ENCODE results near the gene IRAK3. TPM values are rescaled to one million over a fixed set of nuclear protein-coding genes. Genes with fewer than 3 reads are reported as not detected.

Gene IRAK3
- total RNA-seq, 1 donor from 2014 or later = 0.02 TPM

DNA sequence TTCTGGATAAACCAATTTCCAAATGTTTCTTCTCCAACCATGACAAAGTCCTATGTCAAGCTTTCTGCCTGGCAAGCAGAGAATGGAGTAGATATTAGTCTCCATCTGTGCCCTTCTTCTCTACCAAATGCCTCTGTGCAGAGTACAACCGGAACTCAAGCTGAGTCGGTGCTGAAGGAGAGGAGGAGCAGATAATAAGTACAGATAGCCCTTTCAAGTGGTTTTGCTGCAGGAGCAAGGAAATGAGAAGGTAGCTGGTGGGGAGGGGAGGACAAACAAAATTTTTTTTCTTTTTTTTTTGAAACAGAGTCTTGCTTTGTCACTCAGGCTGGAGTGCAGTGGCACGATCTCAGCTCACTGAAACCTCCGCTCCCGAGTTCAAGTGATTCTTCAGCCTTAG is 99.1 kb downstream of the IRAK3 start:
- Mint-ChIP-seq H3K36me3 (ENCODE audit: insufficient read depth) (no peaks in the 10 kb centered on the region), H3K4me1 (ENCODE audit: low read depth) (no peaks in the 10 kb centered on the region), H3K4me3 (ENCODE audit: low read depth) (no peak overlapping the region), H3K27ac (no peak overlapping the region), H3K9me3 (ENCODE audit: low read depth) (peaks cover 3% of the 10 kb centered on the region), H3K27me3 (peaks cover 2% of the 10 kb centered on the region)
- TF ChIP-seq, protein P1, sequence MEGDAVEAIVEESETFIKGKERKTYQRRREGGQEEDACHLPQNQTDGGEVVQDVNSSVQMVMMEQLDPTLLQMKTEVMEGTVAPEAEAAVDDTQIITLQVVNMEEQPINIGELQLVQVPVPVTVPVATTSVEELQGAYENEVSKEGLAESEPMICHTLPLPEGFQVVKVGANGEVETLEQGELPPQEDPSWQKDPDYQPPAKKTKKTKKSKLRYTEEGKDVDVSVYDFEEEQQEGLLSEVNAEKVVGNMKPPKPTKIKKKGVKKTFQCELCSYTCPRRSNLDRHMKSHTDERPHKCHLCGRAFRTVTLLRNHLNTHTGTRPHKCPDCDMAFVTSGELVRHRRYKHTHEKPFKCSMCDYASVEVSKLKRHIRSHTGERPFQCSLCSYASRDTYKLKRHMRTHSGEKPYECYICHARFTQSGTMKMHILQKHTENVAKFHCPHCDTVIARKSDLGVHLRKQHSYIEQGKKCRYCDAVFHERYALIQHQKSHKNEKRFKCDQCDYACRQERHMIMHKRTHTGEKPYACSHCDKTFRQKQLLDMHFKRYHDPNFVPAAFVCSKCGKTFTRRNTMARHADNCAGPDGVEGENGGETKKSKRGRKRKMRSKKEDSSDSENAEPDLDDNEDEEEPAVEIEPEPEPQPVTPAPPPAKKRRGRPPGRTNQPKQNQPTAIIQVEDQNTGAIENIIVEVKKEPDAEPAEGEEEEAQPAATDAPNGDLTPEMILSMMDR (IDR thresholded peaks at IDR 0.05; ENCODE audit: unreplicated experiment) = no peak
- DNase-seq (ENCODE audit: low spot score, unreplicated experiment) = no peak

GRCh38 chr12:66289485-66289884 is 100.5 kb downstream of the IRAK3 start:
- Mint-ChIP-seq H3K27me3 (peaks cover 2% of the 10 kb centered on the region), H3K9me3 (ENCODE audit: low read depth) (peaks cover 3% of the 10 kb centered on the region), H3K4me3 (ENCODE audit: low read depth) (no peak overlapping the region), H3K27ac (no peak overlapping the region), H3K4me1 (ENCODE audit: low read depth) (no peaks in the 10 kb centered on the region), H3K36me3 (ENCODE audit: insufficient read depth) (no peaks in the 10 kb centered on the region)
- no peak for DNase-seq (ENCODE audit: low spot score, unreplicated experiment)
- TF ChIP-seq, protein P1 (IDR thresholded peaks at IDR 0.05; ENCODE audit: unreplicated experiment) = no peak

GRCh38 chr12:66290716-66291200 is 101.7 kb downstream of the IRAK3 start:
- Mint-ChIP-seq H3K27me3 (peaks cover 2% of the 10 kb centered on the region), H3K36me3 (ENCODE audit: insufficient read depth) (no peaks in the 10 kb centered on the region), H3K4me3 (ENCODE audit: low read depth) (no peak overlapping the region), H3K27ac (no peak overlapping the region), H3K4me1 (ENCODE audit: low read depth) (no peaks in the 10 kb centered on the region), H3K9me3 (ENCODE audit: low read depth) (peaks cover 3% of the 10 kb centered on the region)
- no peak for DNase-seq (ENCODE audit: low spot score, unreplicated experiment)
- TF ChIP-seq, protein P1 (IDR thresholded peaks at IDR 0.05; ENCODE audit: unreplicated experiment) = no peak

GRCh38 chr12:66296176-66296683 is 107.2 kb downstream of the IRAK3 start:
- peaks cover 16% of the 10 kb centered on the region for H3K27me3 Mint-ChIP-seq
- no peaks in the 10 kb centered on the region for H3K36me3 Mint-ChIP-seq (ENCODE audit: insufficient read depth)
- H3K4me3 Mint-ChIP-seq (ENCODE audit: low read depth) = no peak overlapping the region
- no peaks in the 10 kb centered on the region for H3K4me1 Mint-ChIP-seq (ENCODE audit: low read depth)
- H3K27ac Mint-ChIP-seq = no peak overlapping the region
- TF ChIP-seq, protein P1 (IDR thresholded peaks at IDR 0.05; ENCODE audit: unreplicated experiment) = no peak
- no peak for DNase-seq (ENCODE audit: low spot score, unreplicated experiment)
- no peaks in the 10 kb centered on the region for H3K9me3 Mint-ChIP-seq (ENCODE audit: low read depth)

DNA sequence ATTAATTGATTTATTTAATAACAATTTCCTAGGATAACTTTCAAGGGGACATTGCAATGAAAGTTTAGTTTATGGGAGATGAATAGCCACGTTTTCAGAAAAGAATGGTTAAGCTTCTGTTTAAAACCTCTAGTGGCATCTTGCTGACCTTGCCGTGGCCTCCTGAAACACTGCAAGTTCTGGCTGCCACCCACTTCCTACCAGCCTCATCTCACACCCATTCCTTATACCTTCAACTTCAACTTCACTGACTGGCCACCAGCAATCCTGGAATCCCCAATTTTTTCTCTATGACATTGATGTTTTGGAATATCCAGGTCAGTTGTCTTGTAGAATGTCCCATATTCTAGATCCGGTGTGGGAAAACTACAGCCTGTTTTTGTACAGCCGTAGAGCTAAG is 108.1 kb downstream of the IRAK3 start:
- no peak for DNase-seq (ENCODE audit: low spot score, unreplicated experiment)
- H3K9me3 Mint-ChIP-seq (ENCODE audit: low read depth) = no peaks in the 10 kb centered on the region
- peaks cover 17% of the 10 kb centered on the region for H3K27me3 Mint-ChIP-seq
- TF ChIP-seq, protein P1 (IDR thresholded peaks at IDR 0.05; ENCODE audit: unreplicated experiment) = no peak
- H3K27ac Mint-ChIP-seq = no peak overlapping the region
- no peak overlapping the region for H3K4me3 Mint-ChIP-seq (ENCODE audit: low read depth)
- H3K4me1 Mint-ChIP-seq (ENCODE audit: low read depth) = no peaks in the 10 kb centered on the region
- no peaks in the 10 kb centered on the region for H3K36me3 Mint-ChIP-seq (ENCODE audit: insufficient read depth)
